Chondrocyte (in vitro differentiated cells): ENCODE data around the gene LSM14B. TPM values are rescaled to one million over a fixed set of nuclear protein-coding genes. Genes with fewer than 3 reads are reported as not detected.

Experiments
- DNase-seq: peaks from one replicate; pipeline ENCODE4 v3.0.0; 2021; ENCODE audit warnings: mixed read lengths, low spot score
- H3K27ac Mint-ChIP-seq: one replicate; pipeline ENCODE4 v1.8.0; 2021; ENCODE audit warnings: mild to moderate bottlenecking, moderate library complexity, mixed read lengths; ENCODE audit not compliant: unreplicated experiment
- H3K27me3 Mint-ChIP-seq: 2 replicates; pipeline ENCODE4 v1.8.0; 2021; ENCODE audit warnings: low read depth, mixed read lengths
- H3K36me3 Mint-ChIP-seq: 2 replicates; pipeline ENCODE4 v1.8.0; 2021; ENCODE audit warnings: low read depth, mixed read lengths
- H3K4me1 Mint-ChIP-seq: 2 replicates; pipeline ENCODE4 v1.8.0; 2021; ENCODE audit warnings: low read depth, mild to moderate bottlenecking, mixed read lengths
- H3K4me3 Mint-ChIP-seq: one replicate; pipeline ENCODE4 v1.8.0; 2021; ENCODE audit warnings: mild to moderate bottlenecking, moderate library complexity, mixed read lengths; ENCODE audit not compliant: unreplicated experiment
- H3K9me3 Mint-ChIP-seq: 2 replicates; pipeline ENCODE4 v1.8.0; 2021; ENCODE audit warnings: low read depth, mixed read lengths
- total RNA-seq: library from RNA; stranded (reverse); gene quantifications from 3 replicates; pipeline ENCODE4 v1.2.1, GENCODE V29; 2021
- TF ChIP-seq, protein P1 (sequence below): fragments of 200-600 bp; sonication (generic); IDR thresholded peaks from 2 replicates; pipeline ENCODE4 v1.5.0; 2021; ENCODE audit warnings: antibody characterized with exemption, mild to moderate bottlenecking, moderate library complexity

LSM14B gene
- total RNA-seq, 1 donor from 2014 or later = 48.6 TPM

DNA sequence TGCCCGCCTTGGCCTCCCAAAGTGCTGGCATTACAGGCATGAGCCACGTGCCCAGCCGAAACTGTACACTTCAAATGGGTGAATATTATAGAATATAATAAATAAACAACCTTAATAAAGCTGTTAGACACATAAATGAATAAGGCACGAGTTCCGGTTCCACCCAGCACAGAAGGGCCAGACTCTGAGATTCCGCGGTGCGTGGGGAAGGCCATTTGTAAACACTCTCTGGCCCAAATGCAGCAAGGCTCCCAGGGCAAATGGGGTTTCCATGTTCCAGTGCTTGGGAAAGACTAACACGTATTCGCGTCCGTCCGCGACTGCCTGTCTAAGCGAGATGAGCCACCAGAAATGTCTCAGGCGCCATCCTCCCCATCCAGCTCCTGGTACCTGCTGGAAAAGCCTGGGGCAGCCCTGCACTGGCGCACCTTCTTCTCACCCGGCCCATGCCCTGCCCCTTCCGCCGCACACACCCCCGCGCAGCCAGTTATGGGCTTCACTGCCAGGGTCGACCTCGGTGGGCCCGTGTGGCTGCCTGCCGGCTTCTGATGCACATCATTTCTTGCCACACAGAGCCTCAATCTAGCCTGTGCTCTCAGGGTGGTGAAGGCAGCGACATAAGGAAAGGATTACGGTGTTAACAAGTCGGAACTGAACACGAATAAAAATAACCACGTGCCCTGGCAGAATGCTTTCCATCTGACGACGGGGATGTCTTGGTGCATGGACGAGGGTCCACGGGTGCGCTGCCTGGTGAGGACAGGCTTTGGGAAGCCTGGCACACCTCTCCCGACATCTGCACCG, 5.5 kb upstream of the LSM14B start:
- H3K4me3 Mint-ChIP-seq = no peak overlapping the region
- no peaks in the 10 kb centered on the region for H3K9me3 Mint-ChIP-seq
- H3K27ac Mint-ChIP-seq = no peak overlapping the region
- peaks cover 17% of the 10 kb centered on the region for H3K4me1 Mint-ChIP-seq
- TF ChIP-seq, protein P1, sequence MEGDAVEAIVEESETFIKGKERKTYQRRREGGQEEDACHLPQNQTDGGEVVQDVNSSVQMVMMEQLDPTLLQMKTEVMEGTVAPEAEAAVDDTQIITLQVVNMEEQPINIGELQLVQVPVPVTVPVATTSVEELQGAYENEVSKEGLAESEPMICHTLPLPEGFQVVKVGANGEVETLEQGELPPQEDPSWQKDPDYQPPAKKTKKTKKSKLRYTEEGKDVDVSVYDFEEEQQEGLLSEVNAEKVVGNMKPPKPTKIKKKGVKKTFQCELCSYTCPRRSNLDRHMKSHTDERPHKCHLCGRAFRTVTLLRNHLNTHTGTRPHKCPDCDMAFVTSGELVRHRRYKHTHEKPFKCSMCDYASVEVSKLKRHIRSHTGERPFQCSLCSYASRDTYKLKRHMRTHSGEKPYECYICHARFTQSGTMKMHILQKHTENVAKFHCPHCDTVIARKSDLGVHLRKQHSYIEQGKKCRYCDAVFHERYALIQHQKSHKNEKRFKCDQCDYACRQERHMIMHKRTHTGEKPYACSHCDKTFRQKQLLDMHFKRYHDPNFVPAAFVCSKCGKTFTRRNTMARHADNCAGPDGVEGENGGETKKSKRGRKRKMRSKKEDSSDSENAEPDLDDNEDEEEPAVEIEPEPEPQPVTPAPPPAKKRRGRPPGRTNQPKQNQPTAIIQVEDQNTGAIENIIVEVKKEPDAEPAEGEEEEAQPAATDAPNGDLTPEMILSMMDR = no peak
- no peaks in the 10 kb centered on the region for H3K36me3 Mint-ChIP-seq
- DNase-seq = no peak
- peaks cover 25% of the 10 kb centered on the region for H3K27me3 Mint-ChIP-seq

DNA sequence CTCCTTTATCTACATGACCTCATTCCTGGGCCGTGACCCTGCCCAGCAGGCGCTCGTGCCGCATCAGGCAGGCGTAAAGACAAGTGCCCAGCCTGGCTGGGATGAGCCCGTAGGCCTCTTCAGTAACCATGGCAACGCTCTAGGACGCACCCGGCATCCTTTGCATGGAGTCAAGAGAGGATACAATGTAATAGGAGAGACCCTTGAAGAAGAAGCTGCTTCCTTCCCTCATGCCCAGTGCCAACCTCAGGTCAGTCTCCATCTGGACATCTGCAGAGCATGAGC, 5.0 kb upstream of the LSM14B start:
- no peaks in the 10 kb centered on the region for H3K9me3 Mint-ChIP-seq

DNA sequence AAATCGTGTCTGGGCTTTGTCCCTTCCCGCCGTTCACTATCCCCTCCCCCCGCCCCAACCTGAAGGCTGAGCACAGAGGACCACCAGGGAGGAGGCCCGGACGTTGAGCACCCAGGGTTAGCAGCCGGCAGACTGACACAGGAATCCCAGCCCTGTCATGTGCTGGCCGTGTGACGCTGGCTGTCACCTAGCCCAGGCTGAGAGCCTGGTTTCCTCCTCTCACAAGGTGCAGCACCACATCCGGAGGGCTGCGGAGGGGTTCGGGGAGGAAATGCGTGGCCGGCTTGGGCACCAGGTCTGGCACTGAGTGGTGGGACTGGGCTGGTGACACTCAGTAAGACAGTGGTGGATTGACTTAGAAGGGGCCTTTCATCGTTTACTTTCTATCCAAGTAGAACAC, 4.6 kb upstream of the LSM14B start:
- H3K4me3 Mint-ChIP-seq = no peak overlapping the region
- H3K27ac Mint-ChIP-seq = no peak overlapping the region
- peaks cover 17% of the 10 kb centered on the region for H3K4me1 Mint-ChIP-seq
- DNase-seq = no peak
- H3K27me3 Mint-ChIP-seq = peaks cover 25% of the 10 kb centered on the region
- H3K9me3 Mint-ChIP-seq = no peaks in the 10 kb centered on the region
- TF ChIP-seq, protein P1 = no peak
- H3K36me3 Mint-ChIP-seq = no peaks in the 10 kb centered on the region

More for the DNA sequence above, 5.0 kb upstream of the LSM14B start:
- Mint-ChIP-seq H3K27ac (no peak overlapping the region), H3K4me3 (no peak overlapping the region), H3K36me3 (no peaks in the 10 kb centered on the region), H3K27me3 (peaks cover 25% of the 10 kb centered on the region), H3K4me1 (peaks cover 17% of the 10 kb centered on the region)
- DNase-seq = no peak
- TF ChIP-seq, protein P1 = no peak

DNA sequence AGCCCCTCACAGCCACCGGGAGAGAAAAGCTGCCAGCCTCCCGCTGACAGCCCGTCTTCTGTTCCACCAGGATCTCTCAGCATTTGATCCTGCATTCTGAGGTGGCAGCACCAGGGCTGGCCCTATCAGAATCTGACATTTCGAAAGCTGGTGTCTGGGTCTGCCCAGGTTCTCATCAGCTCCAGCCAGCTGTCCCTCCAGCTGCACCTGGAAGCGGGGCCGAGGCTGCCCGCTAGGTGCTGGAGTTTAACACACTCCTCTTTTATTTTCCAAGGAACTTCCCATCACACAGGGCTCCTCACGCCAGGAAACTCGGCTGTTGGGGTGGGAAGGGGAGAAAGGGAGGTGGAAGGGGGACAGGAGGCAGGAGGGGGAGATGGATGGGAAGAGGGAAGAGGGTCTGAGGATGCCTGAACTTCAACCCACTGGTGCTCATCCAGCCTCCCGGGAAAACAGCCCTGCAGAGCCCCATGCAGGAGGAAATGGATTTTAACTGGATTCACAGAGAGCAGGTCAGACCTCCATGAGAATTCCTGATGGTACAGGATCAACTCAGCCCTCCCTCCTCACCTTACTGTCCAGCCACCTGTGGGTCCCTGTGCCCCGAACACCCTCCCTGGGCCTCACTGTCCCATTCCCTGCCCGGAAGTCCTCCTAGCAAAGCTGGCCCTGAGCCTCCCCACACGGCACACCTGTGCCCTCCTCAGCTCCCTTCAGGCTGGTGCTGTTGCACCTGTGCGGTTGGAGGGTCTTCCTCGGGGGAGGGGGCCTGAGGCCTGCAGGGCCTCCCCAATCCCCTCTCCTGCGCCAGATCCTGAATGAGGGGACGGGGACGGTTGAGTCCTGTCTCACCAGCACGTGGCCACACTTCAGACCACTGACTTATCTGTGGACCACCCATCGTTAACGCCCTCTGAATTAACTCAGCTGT, 3.9 kb upstream of the LSM14B start:
- H3K4me1 Mint-ChIP-seq = peaks cover 18% of the 10 kb centered on the region
- no peaks in the 10 kb centered on the region for H3K36me3 Mint-ChIP-seq
- no peak overlapping the region for H3K4me3 Mint-ChIP-seq
- no peak overlapping the region for H3K27ac Mint-ChIP-seq
- H3K9me3 Mint-ChIP-seq = no peaks in the 10 kb centered on the region
- H3K27me3 Mint-ChIP-seq = peaks cover 25% of the 10 kb centered on the region
- TF ChIP-seq, protein P1 = no peak
- no peak for DNase-seq

DNA sequence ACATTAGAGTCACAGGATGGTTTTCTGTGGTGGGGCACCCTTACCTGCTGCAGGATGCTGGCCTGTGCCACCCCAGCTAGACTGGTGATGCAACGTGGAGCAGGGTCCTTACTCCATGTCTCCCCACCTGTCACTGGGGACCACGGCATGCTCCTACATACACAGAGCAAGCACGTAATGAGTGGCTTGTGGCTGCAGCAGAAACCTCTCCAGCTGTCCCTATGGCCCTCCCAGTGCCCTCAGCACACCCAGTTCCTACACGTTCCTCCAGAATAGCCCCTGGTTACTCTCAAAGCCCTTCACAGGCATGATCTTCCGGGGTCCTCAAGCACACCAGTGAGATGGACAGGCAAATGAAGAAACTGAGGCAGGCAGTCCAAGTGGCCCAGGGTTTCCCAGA, 3.2 kb upstream of the LSM14B start:
- TF ChIP-seq, protein P1 = no peak
- H3K27ac Mint-ChIP-seq = no peak overlapping the region
- H3K9me3 Mint-ChIP-seq = no peaks in the 10 kb centered on the region
- H3K27me3 Mint-ChIP-seq = peaks cover 25% of the 10 kb centered on the region
- DNase-seq = no peak
- H3K4me3 Mint-ChIP-seq = no peak overlapping the region
- peaks cover 25% of the 10 kb centered on the region for H3K4me1 Mint-ChIP-seq
- no peaks in the 10 kb centered on the region for H3K36me3 Mint-ChIP-seq
